Stimulated activated CD4-positive, alpha-beta T cell treated with anti-CD3 and anti-CD28 coated beads, Interleukin-4, amount 100 ng/mL, for 24 hours (primary cell): ENCODE measurements around the gene MRFAP1.

Experiments used
- DNase-seq: peaks from one replicate; pipeline ENCODE4 v3.0.0-alpha.2; 2020

MRFAP1 gene

DNA sequence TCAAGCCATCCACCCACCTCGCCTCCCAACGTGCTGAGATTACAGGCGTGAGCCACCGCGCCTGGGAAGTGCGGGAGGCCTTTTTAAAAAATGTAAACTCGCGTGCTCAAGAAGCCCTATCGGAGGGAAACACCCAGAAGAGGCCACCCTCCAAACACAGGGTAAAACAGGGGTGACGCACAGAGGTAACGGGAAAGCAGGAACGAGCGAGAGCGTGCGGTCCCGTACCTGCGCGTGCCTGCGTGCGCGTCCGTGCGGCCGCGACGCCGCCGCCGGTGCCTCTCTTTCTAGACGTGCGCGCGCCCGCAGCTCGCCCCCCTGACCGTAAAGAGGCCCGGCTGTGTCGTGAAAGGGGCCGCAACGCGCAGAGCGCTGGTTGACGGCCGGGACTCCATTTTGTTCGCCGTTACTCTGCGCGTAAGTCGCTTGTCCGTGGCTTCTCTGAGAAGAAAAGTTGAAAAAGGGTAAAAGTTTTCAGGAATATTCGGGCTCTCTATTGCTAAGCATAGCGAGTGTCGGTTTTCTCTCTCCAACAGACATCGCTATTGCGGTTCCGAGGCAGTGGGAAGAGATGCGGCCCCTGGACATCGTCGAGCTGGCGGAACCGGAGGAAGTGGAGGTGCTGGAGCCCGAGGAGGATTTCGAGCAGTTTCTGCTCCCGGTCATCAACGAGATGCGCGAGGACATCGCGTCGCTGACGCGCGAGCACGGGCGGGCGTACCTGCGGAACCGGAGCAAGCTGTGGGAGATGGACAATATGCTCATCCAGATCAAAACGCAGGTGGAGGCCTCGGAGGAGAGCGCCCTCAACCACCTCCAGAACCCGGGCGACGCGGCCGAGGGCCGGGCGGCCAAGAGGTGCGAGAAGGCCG is at the start of gene MRFAP1:
MRFAP1 (plus strand) TSS at position 394 of the 872 bp plus-strand sequence; CDS start at position 572, 178 bp downstream.
- peak; percentile 93 for DNase-seq

DNA sequence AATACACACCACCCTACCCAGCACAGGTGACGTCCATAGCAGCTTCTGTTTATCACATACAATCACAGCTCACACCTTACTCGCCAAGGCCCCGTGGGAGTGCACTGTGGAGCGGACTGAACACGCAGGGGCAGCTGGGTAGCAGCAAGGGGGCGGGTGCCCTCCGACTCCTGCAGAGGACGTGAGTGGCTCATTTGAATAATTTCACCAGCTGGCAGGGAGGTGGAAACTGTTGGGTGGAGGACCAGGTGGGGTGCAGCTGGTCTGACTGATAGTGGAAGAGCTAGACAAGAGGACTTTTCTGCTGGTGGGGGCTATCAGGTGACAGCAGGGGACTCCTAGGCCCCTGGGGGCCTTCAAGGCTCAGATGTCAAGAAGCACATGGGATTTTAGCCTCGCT is 49.2 kb upstream of the MRFAP1 start:
- DNase-seq = no peak

DNA sequence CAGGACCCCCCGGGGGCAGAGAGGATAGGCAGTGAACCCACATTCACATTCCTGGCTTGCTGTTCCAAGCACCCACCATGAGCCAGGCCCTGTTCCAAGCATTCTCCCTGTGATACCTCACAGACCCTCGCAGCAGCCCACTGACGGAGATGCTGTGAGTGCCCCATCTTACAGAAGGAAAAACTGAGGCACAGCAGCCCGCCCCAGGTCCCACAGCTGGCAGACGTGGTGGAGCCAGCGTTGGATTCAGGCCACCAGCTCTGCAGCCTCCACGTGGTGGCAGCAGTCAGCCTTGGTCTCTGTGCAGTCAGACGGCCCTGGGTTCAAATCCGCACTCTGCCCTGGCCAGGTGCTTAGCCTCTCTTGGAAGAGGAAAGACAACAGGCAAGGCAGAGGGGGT is 48.7 kb upstream of the MRFAP1 start:
- no peak for DNase-seq

DNA sequence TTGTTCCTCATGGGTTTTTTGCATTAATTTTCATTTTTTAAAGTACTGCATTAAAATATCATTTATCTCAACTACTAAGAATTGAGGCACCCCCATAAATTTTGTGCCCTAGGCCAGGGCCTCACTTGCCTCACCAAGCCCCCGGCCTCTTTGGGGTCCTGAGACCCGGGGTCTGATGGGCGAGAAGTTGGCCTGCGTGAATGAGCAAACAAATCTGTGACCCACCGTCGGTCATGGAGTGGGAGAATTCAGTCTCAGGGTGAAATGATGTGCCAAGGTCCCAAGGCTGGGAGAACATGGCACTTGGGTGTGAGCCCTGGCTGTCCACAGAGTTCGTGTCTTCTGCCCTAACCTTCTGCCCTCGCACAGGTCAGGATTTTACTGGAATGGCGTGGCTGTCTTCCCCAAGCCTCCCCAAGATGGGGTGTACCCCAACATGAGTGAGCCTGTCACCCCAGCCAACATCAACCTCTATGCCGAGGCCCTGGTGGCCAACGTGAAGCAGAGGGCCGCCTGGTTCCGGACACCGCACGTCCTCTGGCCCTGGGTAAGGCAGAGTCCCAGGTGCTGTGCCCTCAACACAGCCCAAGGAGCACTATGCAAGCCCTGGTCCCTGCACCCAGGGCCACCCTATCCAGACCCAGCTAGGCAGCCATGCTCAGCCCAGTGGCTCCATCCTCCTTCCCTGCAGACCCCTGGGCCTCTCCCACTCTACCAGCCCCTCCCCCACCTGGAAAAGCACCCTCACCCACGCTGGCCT is 47.5 kb upstream of the MRFAP1 start:
- DNase-seq = no peak

DNA sequence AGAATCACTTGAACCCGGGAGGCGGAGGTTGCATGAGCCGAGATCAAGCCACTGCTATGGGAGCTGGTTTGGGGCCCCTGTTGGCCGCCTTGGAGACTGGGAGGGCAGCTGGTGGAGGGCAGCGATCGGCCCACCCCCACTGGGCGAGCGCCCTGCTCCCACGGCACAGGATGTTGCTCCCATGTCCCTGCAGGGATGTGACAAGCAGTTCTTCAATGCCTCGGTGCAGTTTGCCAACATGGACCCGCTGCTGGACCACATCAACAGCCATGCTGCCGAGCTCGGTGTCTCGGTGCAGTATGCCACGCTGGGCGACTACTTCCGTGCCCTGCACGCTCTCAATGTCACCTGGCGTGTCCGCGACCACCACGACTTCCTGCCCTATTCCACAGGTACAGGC is 46.1 kb upstream of the MRFAP1 start:
- no peak for DNase-seq

DNA sequence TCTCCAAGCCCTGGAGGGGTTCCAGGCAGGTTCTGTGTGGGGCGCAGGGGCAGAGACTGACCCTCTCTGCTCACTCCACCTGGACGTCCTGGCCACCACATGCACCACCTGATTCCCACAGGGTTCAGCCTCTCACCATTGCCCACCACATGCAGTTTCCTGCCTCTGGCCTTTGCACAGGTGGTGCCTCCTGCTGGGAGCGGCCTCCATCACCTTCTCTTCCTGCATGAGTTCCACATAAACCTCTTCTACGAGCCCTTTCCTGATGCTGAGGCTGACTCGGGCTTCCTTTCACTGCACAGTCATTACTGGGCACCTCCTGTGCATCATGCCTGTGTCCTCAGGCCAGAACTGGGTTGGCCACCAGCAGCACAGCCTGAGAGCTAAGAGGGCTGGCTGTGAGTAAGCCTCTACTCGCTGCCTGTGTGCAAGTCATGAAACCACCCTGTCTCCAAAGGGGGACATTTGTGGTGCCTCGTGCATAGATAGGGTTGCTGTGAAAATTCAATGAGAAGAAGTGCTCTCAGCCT is 45.6 kb upstream of the MRFAP1 start:
- no peak for DNase-seq

DNA sequence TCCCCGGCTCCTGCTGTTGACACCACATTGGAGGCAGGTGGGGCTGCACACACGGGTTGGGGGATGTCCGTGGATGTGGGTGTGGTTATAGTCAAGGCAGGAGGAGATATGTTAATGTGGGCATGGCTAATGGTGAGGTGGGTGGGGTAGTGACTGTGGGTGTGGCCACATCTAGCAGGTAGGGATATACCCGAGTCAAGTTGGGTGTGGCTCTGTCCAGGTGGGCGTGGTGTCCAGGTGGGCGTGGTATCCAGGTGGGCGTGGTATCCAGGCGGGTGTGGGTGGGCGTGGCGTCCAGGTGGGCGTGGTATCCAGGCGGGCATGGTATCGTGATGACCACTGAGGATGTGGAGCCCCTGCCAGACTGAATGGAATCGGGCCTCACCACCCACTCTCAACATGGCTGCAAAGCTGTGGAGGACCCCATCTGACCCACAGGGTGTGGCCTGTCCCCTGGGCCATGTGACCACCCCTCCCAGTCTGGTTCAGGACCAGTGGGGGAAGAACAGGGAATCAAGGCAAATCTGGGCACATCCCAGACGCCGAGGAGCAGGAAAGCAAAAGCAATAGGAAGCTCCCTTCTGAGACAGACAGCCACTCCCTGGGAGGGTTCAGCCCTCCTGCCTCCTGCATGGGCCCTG is 44.5 kb upstream of the MRFAP1 start:
- no peak for DNase-seq

DNA sequence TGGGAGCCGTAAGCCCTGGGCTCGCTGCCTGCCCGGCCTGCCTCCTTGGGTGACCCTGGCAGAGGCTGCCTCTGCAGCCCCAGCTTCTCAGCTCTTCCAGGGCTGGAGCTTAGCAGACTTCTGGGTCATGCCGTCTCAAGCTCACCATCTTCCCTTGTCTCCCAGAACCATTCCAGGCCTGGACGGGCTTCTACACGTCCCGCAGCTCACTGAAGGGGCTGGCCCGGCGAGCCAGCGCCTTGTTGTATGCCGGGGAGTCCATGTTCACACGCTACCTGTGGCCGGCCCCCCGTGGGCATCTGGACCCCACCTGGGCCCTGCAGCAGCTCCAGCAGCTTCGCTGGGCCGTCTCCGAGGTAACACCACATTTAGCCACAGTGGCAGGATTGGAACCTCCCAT is 43.5 kb upstream of the MRFAP1 start:
- DNase-seq = no peak

DNA sequence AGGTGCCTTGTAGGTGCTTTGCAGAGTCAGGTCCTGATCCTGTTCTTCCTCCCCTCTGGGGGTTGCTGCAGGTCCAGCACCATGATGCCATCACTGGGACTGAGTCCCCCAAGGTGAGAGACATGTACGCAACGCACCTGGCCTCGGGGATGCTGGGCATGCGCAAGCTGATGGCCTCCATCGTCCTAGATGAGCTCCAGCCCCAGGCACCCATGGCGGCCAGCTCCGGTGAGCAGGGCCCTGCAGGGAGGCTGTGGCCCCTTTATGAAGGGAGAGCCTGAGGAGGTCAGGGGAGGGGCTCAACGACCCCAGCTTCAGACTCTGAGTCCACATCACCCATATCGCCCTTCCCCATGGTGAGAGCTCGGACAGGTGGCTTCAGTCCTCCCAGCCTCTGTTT is 42.4 kb upstream of the MRFAP1 start:
- DNase-seq = no peak

DNA sequence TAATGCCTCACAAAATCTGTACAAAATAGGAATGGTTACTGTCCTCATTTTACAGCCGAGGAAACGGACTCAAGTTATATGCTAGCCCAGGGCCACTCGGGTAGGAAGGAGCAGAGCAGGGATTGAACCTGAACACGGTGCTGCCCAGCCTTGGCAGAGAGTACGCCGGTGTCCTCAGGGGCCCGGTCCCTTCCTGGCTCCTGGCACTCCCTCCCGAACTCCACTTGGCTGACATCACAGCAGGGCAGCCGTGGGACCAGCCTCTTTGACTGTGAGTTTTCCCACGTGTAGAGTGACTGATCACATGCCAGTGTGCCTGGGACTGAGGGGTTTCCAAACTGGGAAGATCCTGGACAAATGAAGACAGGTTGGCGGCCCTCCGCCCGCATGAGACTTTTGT is 41.8 kb upstream of the MRFAP1 start:
- DNase-seq = no peak

DNA sequence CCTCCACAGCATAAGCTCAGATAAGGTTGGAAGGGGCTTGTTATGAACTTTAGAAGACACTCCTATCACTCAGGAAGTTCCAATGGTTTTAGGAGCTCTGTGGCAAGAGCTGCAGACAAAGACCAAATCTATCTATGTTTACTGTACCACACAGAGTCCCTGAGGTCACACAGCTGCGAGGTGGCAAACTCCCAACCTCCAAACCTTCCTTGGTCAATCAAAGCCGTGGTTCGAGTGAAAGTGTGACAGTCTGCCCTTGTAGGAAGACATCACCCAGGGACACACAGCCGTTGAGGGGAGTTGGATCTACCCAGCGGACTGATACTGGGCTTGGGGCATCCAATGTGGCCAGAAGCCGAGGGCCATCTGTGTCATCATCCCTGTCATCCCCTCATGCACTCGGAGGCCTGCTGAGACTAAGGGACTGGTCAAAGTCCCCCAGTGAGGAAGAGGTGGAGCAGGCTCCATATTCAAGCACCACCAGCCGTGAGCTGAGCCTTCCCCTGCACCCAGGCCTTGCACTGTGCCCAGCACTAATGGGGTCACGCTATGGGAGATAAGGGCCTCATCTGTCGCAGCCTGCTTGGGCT is 38.7 kb upstream of the MRFAP1 start:
- DNase-seq = no peak

DNA sequence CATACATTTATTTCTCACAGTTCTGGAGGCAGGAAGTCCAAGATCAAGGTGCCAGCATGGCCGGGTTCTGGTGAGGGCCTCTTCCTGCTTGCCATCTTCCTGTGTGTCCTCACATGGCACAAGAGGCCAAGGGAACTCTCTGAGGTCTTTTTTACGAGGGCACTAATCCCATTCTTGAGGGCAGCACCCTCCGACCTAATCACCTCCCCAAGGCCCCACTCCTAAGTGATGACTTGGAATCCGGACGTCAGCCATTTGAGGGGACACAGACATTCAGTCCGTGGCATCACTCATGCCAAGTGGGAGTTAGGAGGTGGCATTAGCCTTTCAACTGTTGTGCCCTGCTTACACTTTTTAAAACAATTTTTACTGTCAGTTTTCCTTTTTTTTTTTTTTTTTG is 38.2 kb upstream of the MRFAP1 start:
- DNase-seq = no peak

DNA sequence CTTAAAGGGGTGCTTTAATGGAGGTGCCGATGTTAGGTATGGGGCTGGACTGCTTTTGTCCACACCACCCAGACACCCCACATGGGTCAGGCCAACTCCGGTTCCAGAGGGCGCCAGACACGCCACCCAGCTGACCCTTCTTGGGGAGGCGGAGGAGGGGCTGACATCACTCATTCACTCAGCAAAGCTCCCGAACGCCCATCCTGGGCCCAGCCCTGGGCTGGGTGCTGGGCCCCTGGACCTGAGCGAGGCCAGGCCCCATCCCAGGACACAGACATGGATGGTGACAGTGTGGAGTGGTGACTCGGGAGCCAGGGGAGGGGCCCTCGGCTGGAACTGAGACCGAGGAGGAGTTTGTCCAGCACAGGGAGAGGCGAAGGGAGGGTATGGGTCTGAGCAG is 37.4 kb upstream of the MRFAP1 start:
- no peak for DNase-seq

DNA sequence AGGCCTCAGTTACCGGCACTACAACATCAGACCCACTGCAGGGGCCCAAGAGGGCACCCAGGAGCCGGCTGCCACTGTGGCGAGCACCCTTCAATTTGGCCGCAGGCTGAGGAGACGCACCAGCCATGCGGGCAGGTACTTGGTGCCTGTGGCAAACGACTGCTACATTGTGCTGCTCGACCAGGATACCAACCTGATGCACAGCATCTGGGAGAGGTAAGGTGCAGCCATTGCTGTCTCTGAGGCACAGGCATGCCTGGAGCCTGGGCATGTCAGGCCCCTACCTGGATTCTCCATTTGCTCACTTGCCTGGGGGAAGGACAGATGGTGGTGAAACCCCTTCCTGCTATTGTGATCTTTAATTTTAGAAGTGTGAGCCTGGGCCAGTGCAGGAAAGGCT is 35.4 kb upstream of the MRFAP1 start:
- DNase-seq = no peak

DNA sequence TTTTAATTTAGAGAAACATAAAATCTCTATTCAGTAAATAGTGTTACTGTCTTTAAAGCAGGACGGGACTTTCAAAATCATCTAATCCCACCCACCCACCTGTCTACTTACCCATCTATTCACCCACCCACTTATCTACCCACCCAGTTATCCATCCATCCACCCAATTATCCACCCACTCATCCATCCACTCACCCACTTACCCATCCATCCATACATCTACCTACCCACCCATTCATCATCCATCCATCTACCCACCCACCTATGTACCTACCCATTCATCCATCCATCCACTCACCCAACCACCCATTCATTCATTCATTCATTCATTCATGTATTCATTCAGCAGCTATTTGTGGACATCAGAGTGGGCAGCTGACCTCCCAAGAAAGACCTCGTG is 34.9 kb upstream of the MRFAP1 start:
- no peak for DNase-seq

DNA sequence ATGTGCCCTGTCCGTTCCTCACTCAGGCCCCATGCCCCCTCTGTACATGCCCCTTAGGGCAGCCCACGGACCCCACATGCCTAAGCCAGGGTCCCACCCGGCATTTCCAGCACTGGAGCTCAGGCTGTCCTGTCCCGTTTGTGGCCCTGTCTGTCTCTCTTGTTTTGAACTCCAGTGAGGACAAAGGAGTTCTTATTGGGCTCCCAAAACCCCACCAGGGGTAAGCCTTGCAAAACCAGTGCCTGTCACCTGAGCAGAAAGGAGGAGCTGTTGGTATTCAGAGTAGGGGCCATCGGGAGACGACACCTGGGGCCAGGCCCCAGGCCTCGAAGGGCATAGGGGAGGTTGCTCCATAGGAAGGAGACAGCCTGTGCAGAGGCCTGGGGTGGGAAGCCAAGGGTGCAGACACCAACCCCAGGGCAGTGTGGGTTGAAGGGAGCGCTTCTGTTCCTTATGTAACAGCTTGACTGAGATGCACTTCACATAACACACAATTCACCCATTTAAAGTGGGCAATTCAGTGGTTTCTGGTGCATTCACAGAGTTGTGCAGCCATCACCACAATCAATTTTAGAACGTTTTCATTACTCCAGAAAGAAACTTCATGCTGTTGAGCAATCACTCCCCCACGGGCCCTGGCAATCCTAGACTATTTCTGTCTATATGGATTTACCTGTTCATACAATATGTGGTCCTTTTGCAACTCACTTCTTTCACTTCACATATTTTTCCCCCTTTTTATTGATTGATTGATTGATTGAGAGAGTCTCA is 33.8 kb upstream of the MRFAP1 start:
- no peak for DNase-seq

DNA sequence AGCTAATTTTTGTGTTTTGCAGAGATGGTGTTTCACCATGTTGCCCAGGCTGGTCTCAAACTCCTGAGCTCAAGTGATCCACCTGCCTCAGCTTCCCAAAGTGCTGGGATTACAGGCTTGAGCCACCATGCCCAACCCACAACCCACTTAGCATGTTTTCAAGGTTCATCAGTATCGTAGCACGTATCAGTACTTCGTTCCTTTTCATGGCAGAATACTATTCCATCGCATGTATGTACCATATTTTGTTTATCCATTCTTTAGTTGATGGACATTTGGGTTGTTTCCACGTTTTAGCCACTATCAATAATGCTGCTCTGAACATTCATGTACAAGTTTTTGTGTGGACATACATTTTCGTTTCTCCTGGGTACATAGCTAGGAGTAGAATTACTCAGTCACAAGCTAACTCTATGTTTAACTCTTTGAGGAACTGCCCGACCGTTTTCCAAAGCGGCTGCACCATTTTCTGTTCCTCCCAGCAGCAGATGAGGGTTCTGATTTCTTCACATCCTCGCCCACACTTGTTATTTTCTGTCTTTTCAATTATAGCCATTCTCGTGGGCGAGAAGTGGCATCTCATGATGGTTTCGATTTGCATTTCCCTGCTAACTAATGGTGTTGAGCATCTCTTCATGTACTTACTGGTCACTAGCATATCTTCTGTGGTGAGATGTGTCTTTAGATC is 33.0 kb upstream of the MRFAP1 start:
- DNase-seq = no peak

DNA sequence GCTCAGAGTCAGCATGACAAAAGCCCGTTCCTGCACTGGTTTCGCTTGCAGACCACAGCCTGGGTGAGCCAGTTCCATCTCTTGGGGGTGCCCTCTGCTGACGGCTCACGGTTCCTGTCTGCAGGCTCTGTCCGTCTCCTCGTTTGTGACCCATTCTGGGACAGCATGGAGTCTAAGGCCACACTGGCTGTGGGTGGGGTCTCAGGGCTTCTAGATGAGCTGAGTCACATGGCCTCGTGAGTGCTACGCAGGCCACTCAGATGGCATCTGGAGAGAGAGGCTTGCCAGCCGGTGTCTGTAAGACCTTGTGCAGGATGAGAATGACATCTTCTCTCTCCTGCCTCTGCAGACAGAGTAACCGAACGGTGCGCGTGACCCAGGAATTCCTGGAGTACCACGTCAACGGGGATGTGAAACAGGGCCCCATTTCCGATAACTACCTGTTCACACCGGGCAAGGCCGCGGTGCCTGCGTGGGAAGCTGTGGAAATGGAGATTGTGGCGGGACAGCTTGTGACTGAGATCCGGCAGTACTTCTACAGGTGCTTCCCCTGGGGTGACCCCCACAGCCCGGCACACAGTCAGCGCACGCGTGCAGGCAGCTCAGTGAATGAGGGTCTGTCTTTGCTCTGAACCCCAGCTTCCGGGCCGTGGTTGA is 31.6 kb upstream of the MRFAP1 start:
- DNase-seq = no peak

DNA sequence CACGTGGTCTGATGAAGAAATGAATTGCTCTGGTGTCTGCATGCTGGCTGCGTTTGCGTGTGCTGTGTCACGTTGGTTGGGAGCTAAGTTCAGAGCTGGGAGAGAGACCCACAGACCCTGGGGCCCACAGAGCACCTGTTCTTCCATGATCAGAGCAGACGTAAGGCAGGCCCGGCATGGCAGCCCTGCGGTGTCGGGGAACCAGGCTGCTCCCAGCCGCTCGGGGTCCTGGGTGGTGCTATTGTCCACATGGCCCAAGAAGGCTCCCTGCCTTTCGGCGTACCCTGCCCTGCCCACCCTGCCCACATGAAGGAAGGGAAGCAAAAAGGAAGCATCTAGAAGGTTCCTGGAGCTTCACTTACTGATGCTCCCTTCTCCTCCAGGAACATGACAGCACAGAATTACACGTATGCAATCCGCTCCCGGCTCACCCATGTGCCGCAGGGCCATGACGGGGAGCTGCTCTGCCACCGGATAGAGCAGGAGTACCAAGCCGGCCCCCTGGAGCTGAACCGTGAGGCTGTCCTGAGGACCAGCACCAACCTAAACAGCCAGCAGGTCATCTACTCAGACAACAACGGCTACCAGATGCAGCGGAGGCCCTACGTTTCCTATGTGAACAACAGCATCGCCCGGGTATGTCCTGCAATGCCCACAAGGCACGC is 30.9 kb upstream of the MRFAP1 start:
- DNase-seq = no peak

DNA sequence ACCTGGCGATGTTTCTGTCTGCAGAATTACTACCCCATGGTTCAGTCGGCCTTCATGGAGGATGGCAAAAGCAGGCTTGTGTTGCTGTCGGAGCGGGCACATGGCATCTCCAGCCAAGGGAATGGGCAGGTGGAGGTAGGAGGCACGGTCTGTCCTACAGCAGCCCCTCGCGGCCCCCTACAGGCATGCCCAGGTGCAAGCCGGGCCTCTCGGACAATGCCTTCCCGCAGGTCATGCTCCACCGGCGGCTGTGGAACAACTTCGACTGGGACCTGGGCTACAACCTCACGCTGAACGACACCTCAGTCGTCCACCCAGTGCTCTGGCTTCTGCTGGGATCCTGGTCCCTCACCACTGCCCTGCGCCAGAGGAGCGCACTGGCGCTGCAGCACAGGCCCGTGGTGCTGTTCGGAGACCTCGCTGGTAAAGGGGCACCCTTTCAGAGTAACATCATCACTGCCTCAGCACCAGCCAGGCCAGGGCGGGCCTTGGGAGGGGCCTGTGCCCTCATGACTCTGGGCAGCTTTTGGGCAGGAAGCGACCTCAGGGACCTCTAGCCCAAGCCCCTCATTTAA is 29.5 kb upstream of the MRFAP1 start:
- no peak for DNase-seq
